HCT116 (cell line): Measurements from ENCODE around the gene JDP2. TPM values are rescaled to one million over a fixed set of nuclear protein-coding genes. Genes with fewer than 3 reads are reported as not detected.

ENCODE experiments used
- ATAC-seq: fragments of 200-7000 bp; cut with Tn5 transposase; 2 replicates; pipeline ENCODE4 v1.9.1; 2020; ENCODE audit warnings: mild to moderate bottlenecking, moderate library complexity
- BruUV-seq: library from RNA; stranded (reverse); fragments of 400-500 nt; replicated peaks from 2 replicates; lab custom pipeline; 2021; lab: Mats Ljungman, UMichigan
- CTCF ChIA-PET: fragments of 300-600 bp; sonication (Branson Sonifier 250); formaldehyde crosslinking; loops from one replicate; lab custom pipeline; 2021; ENCODE audit warnings: antibody characterized with exemption; lab: Charles Lee
- POLR2A ChIA-PET: fragments of 300-600, 350-600 bp; sonication (Branson Sonifier 250); formaldehyde crosslinking; loops from one replicate; lab custom pipeline; 2021; ENCODE audit warnings: antibody characterized with exemption; lab: Charles Lee
- RAD21 ChIA-PET, 2 experiments: fragments of 300-600 bp; sonication (Branson Sonifier 250); formaldehyde crosslinking; loops; one replicate each; lab custom pipeline; 2023; ENCODE audit warnings: low total read pairs in 2 of 2; ENCODE audit not compliant: uncharacterized antibody in 2 of 2, unreplicated experiment in 2 of 2, low non-redundant PET in 1 of 2; lab: Charles Lee
- DNase-seq: peaks from one replicate; pipeline ENCODE4 v3.0.0-alpha.2; 2010; ENCODE audit warnings: low read depth, low spot score
- H2AFZ ChIP-seq: fragments of 200-600 bp; shearing (Covaris generic), sonication (generic); 2 replicates; pipeline ENCODE4 v1.6.1; 2017; ENCODE audit warnings: low read depth, mixed run types, mixed read lengths, antibody characterized with exemption, low read length; ENCODE audit not compliant: poor library complexity, severe bottlenecking
- H3K27ac ChIP-seq: 2 replicates; pipeline ENCODE4 v1.5.1; 2012; ENCODE audit warnings: low read depth, low read length
- H3K27me3 ChIP-seq: fragments of 200-600 bp; sonication (generic); 2 replicates; pipeline ENCODE4 v1.6.1; 2016; ENCODE audit warnings: mixed run types, low read length, mixed read lengths; ENCODE audit not compliant: insufficient read depth
- H3K36me3 ChIP-seq, 2 experiments: fragments of 200-500 bp in 1 of 2; fragments of 200-600 bp in 1 of 2; sonication (Bioruptor generic) in 1 of 2; sonication (generic) in 1 of 2; 2 replicates each; pipeline versions ENCODE4 v1.5.1 to v1.6.1; 2014 to 2016; ENCODE audit warnings: low read length in 2 of 2, inconsistent platforms in 1 of 2, mixed read lengths in 1 of 2, mixed run types in 1 of 2; ENCODE audit not compliant: insufficient read depth in 2 of 2, control insufficient read depth in 1 of 2
- H3K4me1 ChIP-seq, 2 experiments: fragments of 200-600 bp in 1 of 2; sonication (generic) in 1 of 2; 2 replicates each; pipeline versions ENCODE4 v1.5.1 to v1.6.1; 2012 to 2017; ENCODE audit warnings: low read length in 2 of 2, inconsistent platforms in 1 of 2, mild to moderate bottlenecking in 1 of 2, mixed read lengths in 1 of 2, mixed run types in 1 of 2, moderate library complexity in 1 of 2; ENCODE audit not compliant: insufficient read depth in 2 of 2, control insufficient read depth in 1 of 2
- H3K4me2 ChIP-seq: fragments of 200-600 bp; sonication (generic); 2 replicates; pipeline ENCODE4 v1.6.1; 2017; ENCODE audit warnings: mixed run types, low read length, mixed read lengths
- H3K4me3 ChIP-seq, 2 experiments: fragments of 200-600 bp in 1 of 2; sonication (generic) in 1 of 2; replicated peaks in 1 of 2; 2 replicates each; pipeline ENCODE4 v1.5.1; 2011 to 2016; ENCODE audit warnings: low read length in 2 of 2, control low read depth in 1 of 2, low read depth in 1 of 2, mild to moderate bottlenecking in 1 of 2, mixed read lengths in 1 of 2, mixed run types in 1 of 2
- H3K79me2 ChIP-seq: fragments of 200-600 bp; sonication (generic); 2 replicates; pipeline ENCODE4 v1.6.1; 2017; ENCODE audit warnings: mild to moderate bottlenecking, mixed run types, low read length, moderate library complexity, mixed read lengths; ENCODE audit not compliant: insufficient read depth
- H3K9ac ChIP-seq: fragments of 200-600 bp; sonication (generic); 2 replicates; pipeline ENCODE4 v1.6.1; 2016; ENCODE audit warnings: low read length, mixed read lengths
- H3K9me2 ChIP-seq: fragments of 200-600 bp; sonication (generic), shearing (Covaris generic); 2 replicates; pipeline ENCODE4 v1.6.1; 2017; ENCODE audit warnings: mixed run types, mild to moderate bottlenecking, moderate library complexity; ENCODE audit not compliant: insufficient read depth
- H3K9me3 ChIP-seq, 2 experiments: fragments of 200-500 bp in 1 of 2; fragments of 200-600 bp in 1 of 2; sonication (Bioruptor generic) in 1 of 2; sonication (generic) in 1 of 2; 2 replicates each; pipeline ENCODE4 v1.6.1; 2014 to 2017; ENCODE audit warnings: low read length in 2 of 2, mixed read lengths in 2 of 2, inconsistent platforms in 1 of 2, low read depth in 1 of 2, mild to moderate bottlenecking in 1 of 2, mixed run types in 1 of 2, moderate library complexity in 1 of 2; ENCODE audit not compliant: control insufficient read depth in 1 of 2, insufficient read depth in 1 of 2
- H4K20me1 ChIP-seq: fragments of 200-600 bp; sonication (generic), shearing (Covaris generic); 2 replicates; pipeline ENCODE4 v1.6.1; 2017; ENCODE audit warnings: mixed run types, mild to moderate bottlenecking, moderate library complexity; ENCODE audit not compliant: insufficient read depth
- CBX3 ChIP-seq: IDR thresholded peaks from 2 replicates; pipeline ENCODE4 v1.6.1; 2012; ENCODE audit warnings: low read depth
- CTCF ChIP-seq, 3 experiments: fragments of 200-600 bp in 1 of 3; sonication (generic) in 1 of 3; IDR thresholded peaks in 2 of 3; conservative IDR thresholded peaks in 1 of 3; 2 replicates each; pipeline ENCODE4 v1.5.1; 2012 to 2017; ENCODE audit warnings: low read depth in 2 of 3, low read length in 2 of 3, antibody characterized with exemption in 1 of 3, borderline replicate concordance in 1 of 3, control low read depth in 1 of 3, mild to moderate bottlenecking in 1 of 3, mixed read lengths in 1 of 3, mixed run types in 1 of 3, moderate library complexity in 1 of 3; ENCODE audit not compliant: insufficient read depth in 1 of 3
- EGR1 ChIP-seq: IDR thresholded peaks from 2 replicates; pipeline ENCODE4 v1.6.1; 2012; ENCODE audit warnings: low read depth
- ELF1 ChIP-seq: IDR thresholded peaks from 2 replicates; pipeline ENCODE4 v1.6.1; 2012; ENCODE audit warnings: low read depth, borderline replicate concordance
- EZH2 ChIP-seq: fragments of 200-600 bp; sonication (generic); IDR thresholded peaks from 2 replicates; pipeline ENCODE4 v1.6.1; 2017; ENCODE audit warnings: antibody characterized with exemption, mixed run types
- FOSL1 ChIP-seq: IDR thresholded peaks from 2 replicates; pipeline ENCODE4 v1.6.1; 2012; ENCODE audit warnings: low read depth
- JUND ChIP-seq: IDR thresholded peaks from 2 replicates; pipeline ENCODE4 v1.6.1; 2012
- POLR2A ChIP-seq: IDR thresholded peaks from 2 replicates; pipeline ENCODE4 v1.7.0; 2011; ENCODE audit warnings: borderline replicate concordance; ENCODE audit not compliant: insufficient read depth, insufficient read length; ENCODE audit errors: extremely low read depth
- POLR2AphosphoS5 ChIP-seq: IDR thresholded peaks from 2 replicates; pipeline ENCODE4 v1.6.1; 2011; ENCODE audit warnings: mild to moderate bottlenecking, low read depth, low read length, moderate library complexity
- RAD21 ChIP-seq: IDR thresholded peaks from 2 replicates; pipeline ENCODE4 v1.6.1; 2012; ENCODE audit warnings: low read depth, mild to moderate bottlenecking
- SIN3A ChIP-seq: IDR thresholded peaks from 2 replicates; pipeline ENCODE4 v1.6.1; 2012; ENCODE audit warnings: low read depth
- SP1 ChIP-seq: IDR thresholded peaks from 2 replicates; pipeline ENCODE4 v1.6.1; 2012; ENCODE audit warnings: low read depth
- TCF7L2 ChIP-seq: IDR thresholded peaks from 2 replicates; pipeline ENCODE4 v1.7.0; 2011; ENCODE audit warnings: borderline replicate concordance, inconsistent platforms; ENCODE audit not compliant: insufficient read depth, insufficient read length; ENCODE audit errors: extremely low read depth
- YY1 ChIP-seq: IDR thresholded peaks from 2 replicates; pipeline ENCODE4 v1.6.1; 2011; ENCODE audit warnings: low read length, low read depth, moderate library complexity, mild to moderate bottlenecking; ENCODE audit not compliant: insufficient replicate concordance; ENCODE audit errors: extremely low read depth
- ZFX ChIP-seq: fragments of 450-650 bp; IDR thresholded peaks from 2 replicates; pipeline ENCODE4 v1.6.1; 2017
- intact Hi-C: fragments of 100-400 bp; cut with micrococcal nuclease; formaldehyde crosslinking; loops from 2 replicates; pipeline ENCODE4 v1.10.0; 2022
- total RNA-seq: library from RNA; stranded (reverse); gene quantifications from one replicate; pipeline ENCODE4 v1.2.1, GENCODE V29; 2021; ENCODE audit not compliant: unreplicated experiment
- TF ChIP-seq, protein P1 (sequence below): IDR thresholded peaks from 2 replicates; pipeline ENCODE4 v1.6.1; 2011; ENCODE audit warnings: mild to moderate bottlenecking, low read length, moderate library complexity; ENCODE audit not compliant: insufficient replicate concordance; ENCODE audit errors: extremely low read depth
- TF ChIP-seq, protein P2 (sequence below): IDR thresholded peaks from 2 replicates; pipeline ENCODE4 v1.6.1; 2012
- TF ChIP-seq, protein P3 (sequence below): IDR thresholded peaks from 2 replicates; pipeline ENCODE4 v1.6.1; 2012; ENCODE audit warnings: low read depth

The JDP2 gene
- total RNA-seq, 1 experiment from 2014 or later = 25.4 TPM

DNA sequence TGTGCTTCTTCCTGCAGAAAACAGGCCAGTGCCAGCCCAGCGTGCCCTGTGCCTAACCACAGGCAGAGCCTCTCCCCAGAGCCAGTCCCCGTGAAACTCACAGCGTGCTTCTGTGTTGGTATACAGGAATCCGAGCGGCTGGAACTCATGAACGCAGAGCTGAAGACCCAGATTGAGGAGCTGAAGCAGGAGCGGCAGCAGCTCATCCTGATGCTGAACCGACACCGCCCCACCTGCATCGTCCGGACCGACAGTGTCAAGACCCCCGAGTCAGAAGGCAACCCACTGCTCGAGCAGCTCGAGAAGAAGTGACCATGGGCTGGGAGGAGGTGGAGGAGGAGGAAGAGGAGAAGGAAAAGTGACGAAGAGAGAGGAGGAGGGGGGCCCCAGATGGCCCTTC is 41.3 kb downstream of the JDP2 start:
- Histone ChIP-seq H3K79me2 (no peaks in the 10 kb centered on the region), H3K9me2 (no peaks in the 10 kb centered on the region)
- RAD21 ChIA-PET = no interaction called here
- TF ChIP-seq CTCF (IDR thresholded peaks at IDR 0.05 in 2 of 3, conservative IDR thresholded peaks at IDR 0.05 in 1 of 3; ENCODE audit: borderline replicate concordance in 1 of 3, insufficient read depth in 1 of 3, low read depth in 2 of 3, low read length in 2 of 3) (no peak), ZFX (no peak), POLR2A (no peak), EGR1 (no peak), TCF7L2 (no peak), JUND (no peak), CBX3 (no peak), POLR2AphosphoS5 (no peak), YY1 (no peak), ELF1 (no peak), EZH2 (no peak), RAD21 (no peak), SIN3A (no peak), SP1 (no peak), FOSL1 (no peak)
- TF ChIP-seq, protein P1, sequence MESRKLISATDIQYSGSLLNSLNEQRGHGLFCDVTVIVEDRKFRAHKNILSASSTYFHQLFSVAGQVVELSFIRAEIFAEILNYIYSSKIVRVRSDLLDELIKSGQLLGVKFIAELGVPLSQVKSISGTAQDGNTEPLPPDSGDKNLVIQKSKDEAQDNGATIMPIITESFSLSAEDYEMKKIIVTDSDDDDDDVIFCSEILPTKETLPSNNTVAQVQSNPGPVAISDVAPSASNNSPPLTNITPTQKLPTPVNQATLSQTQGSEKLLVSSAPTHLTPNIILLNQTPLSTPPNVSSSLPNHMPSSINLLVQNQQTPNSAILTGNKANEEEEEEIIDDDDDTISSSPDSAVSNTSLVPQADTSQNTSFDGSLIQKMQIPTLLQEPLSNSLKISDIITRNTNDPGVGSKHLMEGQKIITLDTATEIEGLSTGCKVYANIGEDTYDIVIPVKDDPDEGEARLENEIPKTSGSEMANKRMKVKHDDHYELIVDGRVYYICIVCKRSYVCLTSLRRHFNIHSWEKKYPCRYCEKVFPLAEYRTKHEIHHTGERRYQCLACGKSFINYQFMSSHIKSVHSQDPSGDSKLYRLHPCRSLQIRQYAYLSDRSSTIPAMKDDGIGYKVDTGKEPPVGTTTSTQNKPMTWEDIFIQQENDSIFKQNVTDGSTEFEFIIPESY = no peak
- TF ChIP-seq, protein P2, sequence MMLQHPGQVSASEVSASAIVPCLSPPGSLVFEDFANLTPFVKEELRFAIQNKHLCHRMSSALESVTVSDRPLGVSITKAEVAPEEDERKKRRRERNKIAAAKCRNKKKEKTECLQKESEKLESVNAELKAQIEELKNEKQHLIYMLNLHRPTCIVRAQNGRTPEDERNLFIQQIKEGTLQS = no peak
- TF ChIP-seq, protein P3, sequence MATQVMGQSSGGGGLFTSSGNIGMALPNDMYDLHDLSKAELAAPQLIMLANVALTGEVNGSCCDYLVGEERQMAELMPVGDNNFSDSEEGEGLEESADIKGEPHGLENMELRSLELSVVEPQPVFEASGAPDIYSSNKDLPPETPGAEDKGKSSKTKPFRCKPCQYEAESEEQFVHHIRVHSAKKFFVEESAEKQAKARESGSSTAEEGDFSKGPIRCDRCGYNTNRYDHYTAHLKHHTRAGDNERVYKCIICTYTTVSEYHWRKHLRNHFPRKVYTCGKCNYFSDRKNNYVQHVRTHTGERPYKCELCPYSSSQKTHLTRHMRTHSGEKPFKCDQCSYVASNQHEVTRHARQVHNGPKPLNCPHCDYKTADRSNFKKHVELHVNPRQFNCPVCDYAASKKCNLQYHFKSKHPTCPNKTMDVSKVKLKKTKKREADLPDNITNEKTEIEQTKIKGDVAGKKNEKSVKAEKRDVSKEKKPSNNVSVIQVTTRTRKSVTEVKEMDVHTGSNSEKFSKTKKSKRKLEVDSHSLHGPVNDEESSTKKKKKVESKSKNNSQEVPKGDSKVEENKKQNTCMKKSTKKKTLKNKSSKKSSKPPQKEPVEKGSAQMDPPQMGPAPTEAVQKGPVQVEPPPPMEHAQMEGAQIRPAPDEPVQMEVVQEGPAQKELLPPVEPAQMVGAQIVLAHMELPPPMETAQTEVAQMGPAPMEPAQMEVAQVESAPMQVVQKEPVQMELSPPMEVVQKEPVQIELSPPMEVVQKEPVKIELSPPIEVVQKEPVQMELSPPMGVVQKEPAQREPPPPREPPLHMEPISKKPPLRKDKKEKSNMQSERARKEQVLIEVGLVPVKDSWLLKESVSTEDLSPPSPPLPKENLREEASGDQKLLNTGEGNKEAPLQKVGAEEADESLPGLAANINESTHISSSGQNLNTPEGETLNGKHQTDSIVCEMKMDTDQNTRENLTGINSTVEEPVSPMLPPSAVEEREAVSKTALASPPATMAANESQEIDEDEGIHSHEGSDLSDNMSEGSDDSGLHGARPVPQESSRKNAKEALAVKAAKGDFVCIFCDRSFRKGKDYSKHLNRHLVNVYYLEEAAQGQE = no peak
- TF ChIP-seq, all 23 proteins: peak for 0
- no peak for ATAC-seq
- Histone ChIP-seq H2AFZ (no peak overlapping the region), H3K36me3 (no peaks in the 10 kb centered on the region), H3K27me3 (no peaks in the 10 kb centered on the region), H4K20me1 (no peaks in the 10 kb centered on the region), H3K4me2 (no peak overlapping the region), H3K9me3 (no peaks in the 10 kb centered on the region), H3K4me3 (no peak overlapping the region), H3K9ac (no peak overlapping the region), H3K4me1 (no peaks in the 10 kb centered on the region), H3K27ac (no peak overlapping the region)
- ChIA-PET CTCF (no interaction called here), POLR2A (no interaction called here)
- intact Hi-C loops = no loop called here
- no peak for DNase-seq
- BruUV-seq = no TSS peak
